ENCODE measurements around the gene KLLN. TPM values are rescaled to one million over a fixed set of nuclear protein-coding genes. Genes with fewer than 3 reads are reported as not detected.
"Not testable (repeated sequence)": the region's sequence is repeated elsewhere in the genome, so short reads cannot be mapped to it uniquely, and the experiment has no call there.

The KLLN gene
- total and polyA plus RNA-seq, 2 of the 13 experiments (the other 11 are each of a cell fraction or from before 2014, with no cell fraction given), result 0.08 to 0.44 TPM

DNA sequence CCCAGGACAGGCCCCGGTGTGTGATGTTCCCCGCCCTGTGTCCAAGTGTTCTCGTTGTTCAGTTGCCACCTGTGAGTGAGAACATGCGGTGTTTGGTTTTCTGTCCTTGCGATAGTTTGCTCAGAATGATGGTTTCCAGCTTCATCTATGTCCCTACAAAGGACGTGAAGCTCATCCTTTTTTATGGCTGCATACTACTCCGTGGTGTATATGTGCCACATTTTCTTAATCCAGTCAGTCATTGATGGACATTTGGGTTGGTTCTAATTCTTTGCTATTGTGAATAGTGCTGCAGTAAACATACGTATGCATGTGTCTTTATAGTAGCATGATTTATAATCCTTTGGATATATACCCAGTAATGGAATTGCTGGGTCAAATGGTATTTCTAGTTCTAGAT, 34.6 kb upstream of the KLLN start:
- intact Hi-C loops (cut with micrococcal nuclease; ENCODE audit: unreplicated experiment); H3K4me2 ChIP-seq (ENCODE audit: low read depth, low read length); H3K36me3 ChIP-seq (replicated peaks in 1 of 2; ENCODE audit: control insufficient read depth in 1 of 2, insufficient read depth in 2 of 2, low read length in 2 of 2); DNase-seq (ENCODE audit: low spot score); POLR2A ChIA-PET; BruUV-seq (replicated peaks); H2AFZ ChIP-seq (ENCODE audit: low read length); H3K4me3 ChIP-seq (replicated peaks in 1 of 3; ENCODE audit: insufficient read depth in 1 of 3, low read depth in 2 of 3, low read length in 3 of 3); H3K79me2 ChIP-seq (ENCODE audit: insufficient read depth, low read length); H3K27ac ChIP-seq (ENCODE audit: extremely low read length, insufficient read depth, low read length); H3K27me3 ChIP-seq (ENCODE audit: control insufficient read depth in 1 of 2, insufficient read depth in 2 of 2, low read length in 2 of 2); H3K9ac ChIP-seq (ENCODE audit: insufficient read depth, low read depth, low read length); in situ Hi-C loops (cut with HindIII; ENCODE audit: extremely low pct_ligation_motif_present, low pct_unique_long_range_greater_than_20kb); H3K4me1 ChIP-seq (ENCODE audit: insufficient read depth, low read length); FAIRE-seq; ATAC-seq; CTCF ChIA-PET (ENCODE audit: low intra/inter-chr PET ratio, low total read pairs); H3K9me3 ChIP-seq (ENCODE audit: low read length); H4K20me1 ChIP-seq (ENCODE audit: insufficient read depth, low read length): not testable (repeated sequence)
- peak; percentile 14; the same call in 1 of the 2 replicates for TF ChIP-seq ZMYM3 (CRISPR knock-in tag; IDR thresholded peaks at IDR 0.05)
- WGBS (ENCODE audit: low lambda C conversion rate), result 98% methylated on average over 8 of the region's 8 CpGs

GRCh38 chr10:87896216-87896615, 32.9 kb upstream of the KLLN start:
- DNase-seq (ENCODE audit: low spot score) (no peak), FAIRE-seq (no peak), ATAC-seq (no peak)
- TF ChIP-seq ZNF275 (CRISPR knock-in tag; IDR thresholded peaks at IDR 0.05; ENCODE audit: borderline replicate concordance), result no peak
- TF ChIP-seq HHEX (CRISPR knock-in tag; IDR thresholded peaks at IDR 0.05), result no peak
- TF ChIP-seq CTCF (CRISPR knock-in tag; IDR thresholded peaks at IDR 0.05), result no peak
- no peak for TF ChIP-seq MZF1 (CRISPR knock-in tag; IDR thresholded peaks at IDR 0.05; ENCODE audit: borderline replicate concordance)
- TF ChIP-seq ZFP91 (CRISPR knock-in tag; IDR thresholded peaks at IDR 0.05; ENCODE audit: borderline replicate concordance), result no peak
- TF ChIP-seq ZNF674 (CRISPR knock-in tag; IDR thresholded peaks at IDR 0.05; ENCODE audit: low read depth), result no peak
- Histone ChIP-seq H3K79me2 (ENCODE audit: insufficient read depth, low read length) (peaks cover 3% of the 10 kb centered on the region), H3K36me3 (replicated peaks in 1 of 2; ENCODE audit: control insufficient read depth in 1 of 2, insufficient read depth in 2 of 2, low read length in 2 of 2) (no peaks in the 10 kb centered on the region), H3K27me3 (ENCODE audit: control insufficient read depth in 1 of 2, insufficient read depth in 2 of 2, low read length in 2 of 2) (no peaks in the 10 kb centered on the region), H4K20me1 (ENCODE audit: insufficient read depth, low read length) (no peaks in the 10 kb centered on the region), H3K4me3 (replicated peaks in 1 of 3; ENCODE audit: insufficient read depth in 1 of 3, low read depth in 2 of 3, low read length in 3 of 3) (no peak overlapping the region), H2AFZ (ENCODE audit: low read length) (no peak overlapping the region), H3K9me3 (ENCODE audit: low read length) (no peaks in the 10 kb centered on the region), H3K9ac (ENCODE audit: insufficient read depth, low read depth, low read length) (no peak overlapping the region), H3K4me1 (ENCODE audit: insufficient read depth, low read length) (no peaks in the 10 kb centered on the region), H3K27ac (ENCODE audit: extremely low read length, insufficient read depth, low read length) (no peak overlapping the region), H3K4me2 (ENCODE audit: low read depth, low read length) (no peak overlapping the region)
- POLR2A ChIA-PET, result interaction anchor here (1.1 kb wide), 1 partner anchor 34 kb away, joined by 3 read pairs; no protein-coding TSS in a partner anchor
- CTCF ChIA-PET (ENCODE audit: low intra/inter-chr PET ratio, low total read pairs), result no interaction called here
- 92% methylated on average over 2 of the region's 2 CpGs for WGBS (ENCODE audit: low lambda C conversion rate)
- intact Hi-C loops (cut with micrococcal nuclease; ENCODE audit: unreplicated experiment), result no loop called here
- in situ Hi-C loops (cut with HindIII; ENCODE audit: extremely low pct_ligation_motif_present, low pct_unique_long_range_greater_than_20kb), result no loop called here
- no TSS peak for BruUV-seq (replicated peaks)

All from HepG2 (cell line).